Parathyroid adenoma (tissue), 2 donors: Measurements from ENCODE around the gene NPHS1.
A peak's percentile ranks its signal among the peaks of the same experiment; 100 is the strongest.

Source experiments
- H2AFZ ChIP-seq: fragments of 300-600 bp; sonication (generic); one replicate; pipeline ENCODE4 v1.7.0; 2017; ENCODE audit warnings: antibody characterized with exemption, mild to moderate bottlenecking
- H3K27ac ChIP-seq: fragments of 300-600 bp; sonication (generic); one replicate; pipeline ENCODE4 v1.7.0; 2017
- H3K27me3 ChIP-seq: fragments of 300-600 bp; sonication (generic); one replicate; pipeline ENCODE4 v1.7.0; 2017; ENCODE audit warnings: low read length; ENCODE audit not compliant: control insufficient read depth, insufficient read depth
- H3K36me3 ChIP-seq: fragments of 300-600 bp; sonication (generic); one replicate; pipeline ENCODE4 v1.7.0; 2017; ENCODE audit warnings: low read length; ENCODE audit not compliant: control insufficient read depth, insufficient read depth
- H3K4me1 ChIP-seq: fragments of 300-600 bp; sonication (generic); one replicate; pipeline ENCODE4 v1.7.0; 2017; ENCODE audit warnings: control low read depth
- H3K4me2 ChIP-seq: fragments of 300-600 bp; sonication (generic); one replicate; pipeline ENCODE4 v1.7.0; 2017; ENCODE audit warnings: low read length
- H3K4me3 ChIP-seq: fragments of 300-600 bp; sonication (generic); one replicate; pipeline ENCODE4 v1.7.0; 2017; ENCODE audit warnings: low read depth, low read length
- H3K79me2 ChIP-seq: fragments of 300-600 bp; sonication (generic); one replicate; pipeline ENCODE4 v1.7.0; 2017; ENCODE audit warnings: control low read depth
- H3K9ac ChIP-seq: fragments of 300-600 bp; sonication (generic); one replicate; pipeline ENCODE4 v1.7.0; 2017; ENCODE audit warnings: mild to moderate bottlenecking
- H3K9me3 ChIP-seq: fragments of 300-600 bp; sonication (generic); one replicate; pipeline ENCODE4 v1.7.0; 2017; ENCODE audit warnings: low read length; ENCODE audit not compliant: control insufficient read depth
- TF ChIP-seq, protein P1 (sequence below): fragments of 300-600 bp; sonication (generic); IDR thresholded peaks from one replicate; pipeline ENCODE4 v1.7.0; 2017; ENCODE audit warnings: antibody characterized with exemption, mild to moderate bottlenecking
- donor health status: primary hyperparathyroidism.

The NPHS1 gene

GRCh38 chr19:35858311-35858710 is 6.0 kb upstream of the NPHS1 start:
- peaks cover 6% of the 10 kb centered on the region for H3K4me1 ChIP-seq
- no peaks in the 10 kb centered on the region for H3K79me2 ChIP-seq
- H3K36me3 ChIP-seq, result no peaks in the 10 kb centered on the region
- H3K9me3 ChIP-seq, result no peaks in the 10 kb centered on the region
- H3K27ac ChIP-seq, result no peak overlapping the region
- TF ChIP-seq, protein P1, sequence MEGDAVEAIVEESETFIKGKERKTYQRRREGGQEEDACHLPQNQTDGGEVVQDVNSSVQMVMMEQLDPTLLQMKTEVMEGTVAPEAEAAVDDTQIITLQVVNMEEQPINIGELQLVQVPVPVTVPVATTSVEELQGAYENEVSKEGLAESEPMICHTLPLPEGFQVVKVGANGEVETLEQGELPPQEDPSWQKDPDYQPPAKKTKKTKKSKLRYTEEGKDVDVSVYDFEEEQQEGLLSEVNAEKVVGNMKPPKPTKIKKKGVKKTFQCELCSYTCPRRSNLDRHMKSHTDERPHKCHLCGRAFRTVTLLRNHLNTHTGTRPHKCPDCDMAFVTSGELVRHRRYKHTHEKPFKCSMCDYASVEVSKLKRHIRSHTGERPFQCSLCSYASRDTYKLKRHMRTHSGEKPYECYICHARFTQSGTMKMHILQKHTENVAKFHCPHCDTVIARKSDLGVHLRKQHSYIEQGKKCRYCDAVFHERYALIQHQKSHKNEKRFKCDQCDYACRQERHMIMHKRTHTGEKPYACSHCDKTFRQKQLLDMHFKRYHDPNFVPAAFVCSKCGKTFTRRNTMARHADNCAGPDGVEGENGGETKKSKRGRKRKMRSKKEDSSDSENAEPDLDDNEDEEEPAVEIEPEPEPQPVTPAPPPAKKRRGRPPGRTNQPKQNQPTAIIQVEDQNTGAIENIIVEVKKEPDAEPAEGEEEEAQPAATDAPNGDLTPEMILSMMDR, result no peak
- no peak overlapping the region for H3K4me2 ChIP-seq
- H2AFZ ChIP-seq, result no peak overlapping the region
- no peak overlapping the region for H3K4me3 ChIP-seq
- H3K9ac ChIP-seq, result no peak overlapping the region
- H3K27me3 ChIP-seq, result no peaks in the 10 kb centered on the region

- H3K4me1 ChIP-seq, result peaks cover 22% of the 10 kb centered on the region
- peak within 1 kb of the TSS; percentile 31 for H3K27ac ChIP-seq
- no peaks in the 10 kb centered on the region for H3K36me3 ChIP-seq
- H3K9me3 ChIP-seq, result no peaks in the 10 kb centered on the region
- peak within 1 kb of the TSS; percentile 34 for H3K9ac ChIP-seq
- H3K4me2 ChIP-seq, result peak within 1 kb of the TSS; percentile 87
- H3K4me3 ChIP-seq, result peak within 1 kb of the TSS; percentile 55
- peak within 1 kb of the TSS; percentile 91 for H2AFZ ChIP-seq
- no peaks in the 10 kb centered on the region for H3K27me3 ChIP-seq
- TF ChIP-seq, protein P1, result no peak
- H3K79me2 ChIP-seq, result no peaks in the 10 kb centered on the region
Observed at GRCh38 chr19:35856546-35857149, 4.3 kb upstream of the NPHS1 start, which contains the start of gene KIRREL2. TSS of gene KIRREL2 (plus strand) at chr19:35856911. CDS start at chr19:35857120, 209 bp downstream.

DNA sequence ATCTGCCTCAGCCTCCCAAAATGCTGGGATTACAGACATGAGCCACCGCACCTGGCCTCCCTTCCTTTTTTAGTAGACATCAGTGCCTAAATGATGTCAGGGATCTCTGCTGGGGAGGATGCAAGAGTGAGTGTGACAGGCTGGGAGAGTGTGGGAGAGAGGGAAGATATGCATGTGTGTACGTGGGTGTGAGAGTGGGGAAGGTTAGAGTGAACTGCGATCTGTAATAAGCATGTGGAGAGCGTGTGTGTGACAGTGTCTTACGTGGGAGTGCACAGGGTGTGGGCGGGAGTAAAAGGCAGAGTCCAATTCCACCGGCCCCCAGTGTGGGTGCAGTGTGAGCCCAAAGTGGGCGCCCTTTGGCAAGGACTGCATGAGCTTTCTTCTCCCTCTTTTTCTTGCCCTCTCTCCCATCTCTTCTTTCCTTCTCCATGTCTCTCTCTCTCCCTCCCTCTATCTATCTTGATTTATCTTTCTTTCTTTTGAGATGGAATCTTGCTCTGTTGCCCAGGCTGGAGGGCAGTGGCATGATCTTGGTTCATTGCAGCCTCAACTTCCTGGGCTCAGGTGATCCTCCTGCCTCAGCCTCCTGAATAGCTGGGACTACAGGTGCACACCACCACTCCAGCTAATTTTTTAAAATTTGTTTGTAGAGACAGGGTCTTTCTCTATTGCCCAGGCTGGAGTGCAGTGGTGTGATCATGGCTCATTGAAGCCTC is 893 bp upstream of the NPHS1 start:
- no peak overlapping the region for H3K4me3 ChIP-seq
- peak overlapping the region; percentile 90 for H2AFZ ChIP-seq
- H3K27me3 ChIP-seq, result no peaks in the 10 kb centered on the region
- peak overlapping the region; percentile 84 for H3K27ac ChIP-seq
- peaks cover 46% of the 10 kb centered on the region for H3K4me1 ChIP-seq
- H3K4me2 ChIP-seq, result no peak overlapping the region
- TF ChIP-seq, protein P1, result no peak
- H3K9me3 ChIP-seq, result no peaks in the 10 kb centered on the region
- no peak overlapping the region for H3K9ac ChIP-seq
- no peaks in the 10 kb centered on the region for H3K79me2 ChIP-seq
- H3K36me3 ChIP-seq, result no peaks in the 10 kb centered on the region

DNA sequence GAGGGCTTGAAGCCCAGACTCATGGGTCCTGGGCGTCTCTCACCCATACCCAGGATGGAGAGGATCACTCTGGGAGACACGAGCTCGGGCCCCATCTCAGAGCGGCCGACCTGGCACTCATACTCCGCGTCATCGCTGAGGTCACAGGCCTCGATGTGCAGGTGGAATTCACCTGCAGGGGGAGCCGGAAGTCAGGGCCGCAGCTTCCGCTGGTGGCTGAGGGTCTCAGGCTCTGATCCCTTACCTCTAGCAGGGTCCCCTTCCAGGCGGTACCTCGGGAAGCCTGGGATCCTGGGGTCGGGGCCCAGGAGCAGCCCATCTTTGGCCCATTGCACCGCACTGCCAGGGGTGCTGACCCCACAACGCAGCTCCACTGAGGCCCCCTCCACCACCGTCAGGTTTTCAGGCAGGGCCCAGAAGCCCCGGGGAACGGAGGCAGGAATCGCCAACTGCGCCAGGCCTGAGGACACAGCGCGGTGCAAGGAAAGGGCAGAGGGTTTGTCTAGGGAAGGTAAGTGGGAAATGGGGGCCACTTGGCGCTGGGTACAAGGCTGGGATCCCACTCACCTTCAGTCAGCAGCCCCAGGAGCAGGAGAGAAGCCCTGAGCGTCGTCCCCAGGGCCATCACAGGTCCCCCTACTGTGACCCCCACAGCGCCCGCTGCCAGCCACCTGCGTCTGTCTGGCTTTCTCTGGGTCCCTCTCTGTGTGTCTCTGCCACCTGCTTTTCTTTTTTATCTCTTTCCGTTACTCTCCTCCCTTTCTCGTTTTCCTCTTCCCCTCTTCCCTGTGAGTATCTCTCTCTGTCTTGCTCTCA is 883 bp downstream of the NPHS1 start:
- Histone ChIP-seq H3K27ac (no peak overlapping the region), H3K4me1 (peaks cover 47% of the 10 kb centered on the region), H3K36me3 (no peaks in the 10 kb centered on the region), H3K27me3 (no peaks in the 10 kb centered on the region), H3K9ac (no peak overlapping the region), H3K4me3 (no peak overlapping the region), H3K79me2 (no peaks in the 10 kb centered on the region), H2AFZ (no peak overlapping the region), H3K9me3 (no peaks in the 10 kb centered on the region), H3K4me2 (no peak overlapping the region)
- TF ChIP-seq, protein P1, result peak; percentile 20
